HEK293 (cell line): ENCODE data around the gene CYP17A1.

ENCODE experiments used
- TRIM28 ChIP-seq: IDR thresholded peaks from 2 replicates; pipeline ENCODE4 v1.6.1; 2011; ENCODE audit warnings: low read length, control low read depth, borderline replicate concordance
- ZNF121 ChIP-seq: fragments of 450-650 bp; formaldehyde crosslinking; IDR thresholded peaks from 2 replicates; pipeline ENCODE4 v1.5.1; 2016; ENCODE audit warnings: missing biosample characterization, missing genetic modification characterization
- ZNF155 ChIP-seq: fragments of 450-650 bp; formaldehyde crosslinking; IDR thresholded peaks from 2 replicates; pipeline ENCODE4 v1.5.1; 2016; ENCODE audit warnings: missing biosample characterization, missing genetic modification characterization
- ZNF274 ChIP-seq, 2 experiments: fragments of 200-500 bp in 1 of 2; fragments of 450-650 bp in 1 of 2; sonication (Bioruptor generic) in 1 of 2; formaldehyde crosslinking in 1 of 2; IDR thresholded peaks; 2 replicates each; pipeline versions ENCODE4 v1.5.1 to v1.6.1; 2014 to 2016; ENCODE audit warnings: borderline replicate concordance in 1 of 2, inconsistent platforms in 1 of 2, low read length in 1 of 2, missing biosample characterization in 1 of 2, missing genetic modification characterization in 1 of 2
- TF ChIP-seq, protein P1 (sequence below): fragments of 450-650 bp; formaldehyde crosslinking; IDR thresholded peaks from 2 replicates; pipeline ENCODE4 v1.5.1; 2016; ENCODE audit warnings: missing biosample characterization, missing genetic modification characterization
- TF ChIP-seq, protein P2 (sequence below): fragments of 450-650 bp; formaldehyde crosslinking; IDR thresholded peaks from 2 replicates; pipeline ENCODE4 v1.5.1; 2016; ENCODE audit warnings: missing biosample characterization, missing genetic modification characterization

DNA sequence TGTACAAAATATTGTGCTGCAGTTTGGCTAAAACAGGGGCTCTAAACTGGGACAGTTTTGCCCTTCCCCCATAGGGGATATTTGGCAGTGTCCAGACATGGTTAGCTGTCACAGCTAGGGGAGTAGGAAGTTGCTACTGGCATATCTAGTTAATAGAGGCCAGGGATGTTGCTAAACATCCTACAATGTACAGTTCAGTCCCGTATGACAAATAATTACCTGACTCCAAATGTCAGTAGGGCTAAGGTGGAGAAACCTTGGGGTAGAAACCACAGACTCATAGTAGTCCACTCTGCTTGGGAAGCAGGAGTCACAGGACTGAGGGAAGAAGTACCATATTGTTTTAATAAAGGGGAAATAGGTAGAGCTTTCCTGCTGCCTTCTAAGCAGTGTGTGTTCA, 53.6 kb downstream of the CYP17A1 start:
- no peak for TF ChIP-seq ZNF121 (tag by site-specific recombination)
- TF ChIP-seq, protein P1, sequence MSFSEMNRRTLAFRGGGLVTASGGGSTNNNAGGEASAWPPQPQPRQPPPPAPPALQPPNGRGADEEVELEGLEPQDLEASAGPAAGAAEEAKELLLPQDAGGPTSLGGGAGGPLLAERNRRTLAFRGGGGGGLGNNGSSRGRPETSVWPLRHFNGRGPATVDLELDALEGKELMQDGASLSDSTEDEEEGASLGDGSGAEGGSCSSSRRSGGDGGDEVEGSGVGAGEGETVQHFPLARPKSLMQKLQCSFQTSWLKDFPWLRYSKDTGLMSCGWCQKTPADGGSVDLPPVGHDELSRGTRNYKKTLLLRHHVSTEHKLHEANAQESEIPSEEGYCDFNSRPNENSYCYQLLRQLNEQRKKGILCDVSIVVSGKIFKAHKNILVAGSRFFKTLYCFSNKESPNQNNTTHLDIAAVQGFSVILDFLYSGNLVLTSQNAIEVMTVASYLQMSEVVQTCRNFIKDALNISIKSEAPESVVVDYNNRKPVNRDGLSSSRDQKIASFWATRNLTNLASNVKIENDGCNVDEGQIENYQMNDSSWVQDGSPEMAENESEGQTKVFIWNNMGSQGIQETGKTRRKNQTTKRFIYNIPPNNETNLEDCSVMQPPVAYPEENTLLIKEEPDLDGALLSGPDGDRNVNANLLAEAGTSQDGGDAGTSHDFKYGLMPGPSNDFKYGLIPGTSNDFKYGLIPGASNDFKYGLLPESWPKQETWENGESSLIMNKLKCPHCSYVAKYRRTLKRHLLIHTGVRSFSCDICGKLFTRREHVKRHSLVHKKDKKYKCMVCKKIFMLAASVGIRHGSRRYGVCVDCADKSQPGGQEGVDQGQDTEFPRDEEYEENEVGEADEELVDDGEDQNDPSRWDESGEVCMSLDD (tag by site-specific recombination), result no peak
- TF ChIP-seq, protein P2, sequence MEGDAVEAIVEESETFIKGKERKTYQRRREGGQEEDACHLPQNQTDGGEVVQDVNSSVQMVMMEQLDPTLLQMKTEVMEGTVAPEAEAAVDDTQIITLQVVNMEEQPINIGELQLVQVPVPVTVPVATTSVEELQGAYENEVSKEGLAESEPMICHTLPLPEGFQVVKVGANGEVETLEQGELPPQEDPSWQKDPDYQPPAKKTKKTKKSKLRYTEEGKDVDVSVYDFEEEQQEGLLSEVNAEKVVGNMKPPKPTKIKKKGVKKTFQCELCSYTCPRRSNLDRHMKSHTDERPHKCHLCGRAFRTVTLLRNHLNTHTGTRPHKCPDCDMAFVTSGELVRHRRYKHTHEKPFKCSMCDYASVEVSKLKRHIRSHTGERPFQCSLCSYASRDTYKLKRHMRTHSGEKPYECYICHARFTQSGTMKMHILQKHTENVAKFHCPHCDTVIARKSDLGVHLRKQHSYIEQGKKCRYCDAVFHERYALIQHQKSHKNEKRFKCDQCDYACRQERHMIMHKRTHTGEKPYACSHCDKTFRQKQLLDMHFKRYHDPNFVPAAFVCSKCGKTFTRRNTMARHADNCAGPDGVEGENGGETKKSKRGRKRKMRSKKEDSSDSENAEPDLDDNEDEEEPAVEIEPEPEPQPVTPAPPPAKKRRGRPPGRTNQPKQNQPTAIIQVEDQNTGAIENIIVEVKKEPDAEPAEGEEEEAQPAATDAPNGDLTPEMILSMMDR, result no peak
- no peak for TF ChIP-seq ZNF274 (IDR thresholded peaks at IDR 0.05; ENCODE audit: low read length)
- no peak for TF ChIP-seq ZNF274 (tag by site-specific recombination; IDR thresholded peaks at IDR 0.05; ENCODE audit: borderline replicate concordance)
- no peak for TF ChIP-seq ZNF155 (tag by site-specific recombination)
- TF ChIP-seq TRIM28, result no peak
